C1 segment of cervical spinal cord (tissue), 14 donors: ENCODE results near the gene DUS2.
A peak's percentile ranks its signal among the peaks of the same experiment; 100 is the strongest.
"Not testable (repeated sequence)": the region's sequence is repeated elsewhere in the genome, so short reads cannot be mapped to it uniquely, and the experiment has no call there.

ENCODE experiments used
- DNase-seq, 14 donors: peaks; one replicate each; lab custom pipeline; 2025; lab: John Stamatoyannopoulos, UW

The DUS2 gene

GRCh38 chr16:67998779-67999688 is 24.1 kb upstream of the DUS2 start, which contains the start of gene DPEP2:
TSS of gene DPEP2 (minus strand) at chr16:67999484. CDS start at chr16:67993212, 6,272 bp downstream.
- peak in 3 of 14 donors; percentile 17 to 21 (median 21) for DNase-seq

GRCh38 chr16:67999985-68000384 is 23.1 kb upstream of the DUS2 start:
- no peak for DNase-seq

GRCh38 chr16:68000450-68000849 is 22.6 kb upstream of the DUS2 start:
- DNase-seq = no peak

- DNase-seq = no peak
Measured at GRCh38 chr16:68003031-68003430, 20.1 kb upstream of the DUS2 start.

- no peak for DNase-seq
Measured at GRCh38 chr16:68005211-68005610, 17.9 kb upstream of the DUS2 start.

- DNase-seq = peak in 6 of 14 donors; percentile 5 to 40 (median 14)
Measured at GRCh38 chr16:68005786-68006286, 17.2 kb upstream of the DUS2 start.

- no peak for DNase-seq
Measured at GRCh38 chr16:68009157-68009735, 13.8 kb upstream of the DUS2 start.

GRCh38 chr16:68009872-68010271 is 13.2 kb upstream of the DUS2 start:
- not testable (repeated sequence) for DNase-seq

- no peak for DNase-seq
Measured at GRCh38 chr16:68013440-68013839, 9.6 kb upstream of the DUS2 start.

- no peak for DNase-seq
Measured at GRCh38 chr16:68015681-68016080, 7.4 kb upstream of the DUS2 start, which contains the start of gene DPEP2NB. TSS of gene DPEP2NB (minus strand) at chr16:68015911. CDS start at chr16:68015770, 141 bp downstream.

- no peak for DNase-seq
Measured at GRCh38 chr16:68019167-68019680, 3.9 kb upstream of the DUS2 start.

GRCh38 chr16:68021490-68021889 is 1.6 kb upstream of the DUS2 start:
- no peak for DNase-seq

GRCh38 chr16:68022278-68022727 is 781 bp upstream of the DUS2 start:
- no peak for DNase-seq

- no peak for DNase-seq
Measured at GRCh38 chr16:68028996-68029395, 5.9 kb downstream of the DUS2 start.

- not testable (repeated sequence) for DNase-seq
Measured at GRCh38 chr16:68030108-68030507, 7.0 kb downstream of the DUS2 start.

- DNase-seq = no peak
Measured at GRCh38 chr16:68031951-68032350, 8.9 kb downstream of the DUS2 start.

- DNase-seq = no peak
Measured at GRCh38 chr16:68033101-68033500, 10.0 kb downstream of the DUS2 start.

GRCh38 chr16:68035227-68035626 is 12.1 kb downstream of the DUS2 start:
- no peak for DNase-seq

- no peak for DNase-seq
Measured at GRCh38 chr16:68037841-68038597, 14.9 kb downstream of the DUS2 start.

- DNase-seq = peak; percentile 2 to 79 (median 49)
Measured at GRCh38 chr16:68040506-68041288, 17.6 kb downstream of the DUS2 start.

- DNase-seq = no peak
Measured at GRCh38 chr16:68041783-68042182, 18.7 kb downstream of the DUS2 start.
